ENCODE data around the gene PARP1.
"Not testable (repeated sequence)": the region's sequence is repeated elsewhere in the genome, so short reads cannot be mapped to it uniquely, and the experiment has no call there.

PARP1 gene

DNA sequence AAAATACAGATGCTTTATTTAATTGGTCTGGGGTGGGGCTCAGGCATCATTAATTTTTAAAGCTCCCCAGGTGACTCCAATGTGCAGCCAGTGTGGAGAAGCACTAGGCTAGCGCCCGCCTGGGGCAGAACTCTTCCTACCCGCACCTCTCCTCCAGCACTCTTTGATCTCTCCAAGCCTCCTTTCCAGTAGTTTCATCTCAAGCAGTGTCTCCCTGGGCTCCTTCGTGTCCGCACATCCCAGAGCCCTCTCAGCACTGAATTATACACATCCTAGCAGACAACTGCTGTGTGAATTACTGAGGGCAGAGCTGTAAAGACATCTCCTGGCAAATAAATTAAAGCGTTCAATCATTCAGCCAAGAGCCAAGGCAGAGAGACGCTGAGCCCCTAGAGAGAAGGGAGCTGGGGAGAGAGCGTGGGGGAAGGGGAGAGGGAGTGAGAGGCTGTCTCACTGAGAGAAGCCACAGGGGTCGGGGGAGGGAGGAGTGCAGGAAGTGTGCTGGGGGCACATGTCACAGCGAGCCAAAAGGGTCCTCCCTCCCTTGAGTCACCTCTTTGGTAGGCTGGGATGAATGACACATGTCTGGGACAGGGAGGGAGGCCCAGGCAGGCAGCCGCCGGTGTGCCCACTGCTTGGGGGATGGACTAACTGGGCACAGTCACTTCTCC, 21.0 kb upstream of the PARP1 start:
- DNase-seq = no peak

DNA sequence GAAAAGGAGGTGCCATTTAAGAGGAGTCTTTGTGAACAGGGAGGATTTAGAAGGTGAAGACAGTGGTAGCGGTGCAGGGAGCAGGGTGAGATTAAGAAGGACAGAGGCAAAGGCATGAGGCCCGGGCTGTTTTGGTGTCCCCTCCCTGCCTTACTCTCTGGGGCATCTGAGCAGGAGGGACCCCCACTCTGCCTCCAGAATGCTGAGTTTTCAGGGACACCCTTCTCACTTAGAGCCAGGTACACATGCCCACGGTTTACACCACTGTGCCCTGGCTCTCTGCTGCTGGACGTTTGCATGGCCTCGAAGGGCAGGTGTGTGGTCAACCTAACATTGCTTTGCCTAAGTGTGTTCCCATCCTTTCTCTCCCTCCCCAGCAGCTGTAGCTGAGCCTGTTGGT, 20.5 kb upstream of the PARP1 start:
- no peak for DNase-seq

DNA sequence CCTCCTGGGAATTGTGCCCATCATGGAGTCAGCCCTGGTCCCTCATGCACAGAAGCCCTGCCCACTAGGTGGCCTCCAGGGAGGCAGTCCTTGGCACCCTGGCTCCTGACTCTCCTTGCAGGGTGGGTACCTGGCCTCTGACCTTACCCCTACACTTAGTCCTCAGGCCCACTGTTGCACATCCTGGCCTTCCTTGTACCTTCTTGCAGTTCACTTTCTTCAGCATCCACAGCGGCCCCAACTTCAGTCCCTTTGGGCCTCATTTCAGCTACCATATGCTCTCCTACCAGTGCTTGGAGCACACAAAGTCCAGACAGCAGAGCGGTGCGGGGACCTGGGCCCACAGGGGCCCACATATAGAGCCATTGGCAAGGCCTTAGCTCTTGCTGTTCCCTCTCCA, 19.2 kb upstream of the PARP1 start:
- DNase-seq = no peak

DNA sequence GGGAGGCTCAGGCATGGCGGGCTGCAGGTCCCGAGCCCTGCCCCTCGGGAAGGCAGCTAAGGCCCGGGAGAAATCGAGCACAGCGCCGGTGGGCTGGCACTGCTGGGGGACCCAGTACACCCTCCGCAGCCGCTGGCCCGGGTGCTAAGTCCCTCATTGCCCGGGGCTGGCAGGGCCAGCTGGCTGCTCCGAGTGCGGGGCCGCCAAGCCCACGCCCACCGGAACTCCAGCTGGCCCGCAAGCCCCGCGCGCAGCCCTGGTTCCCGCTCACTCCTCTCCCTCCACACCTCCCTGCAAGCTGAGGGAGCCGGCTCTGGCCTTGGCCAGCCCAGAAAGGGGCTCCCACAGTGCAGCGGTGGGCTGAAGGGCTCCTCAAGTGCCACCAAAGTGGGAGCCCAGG, 18.5 kb upstream of the PARP1 start:
- DNase-seq = not testable (repeated sequence)

DNA sequence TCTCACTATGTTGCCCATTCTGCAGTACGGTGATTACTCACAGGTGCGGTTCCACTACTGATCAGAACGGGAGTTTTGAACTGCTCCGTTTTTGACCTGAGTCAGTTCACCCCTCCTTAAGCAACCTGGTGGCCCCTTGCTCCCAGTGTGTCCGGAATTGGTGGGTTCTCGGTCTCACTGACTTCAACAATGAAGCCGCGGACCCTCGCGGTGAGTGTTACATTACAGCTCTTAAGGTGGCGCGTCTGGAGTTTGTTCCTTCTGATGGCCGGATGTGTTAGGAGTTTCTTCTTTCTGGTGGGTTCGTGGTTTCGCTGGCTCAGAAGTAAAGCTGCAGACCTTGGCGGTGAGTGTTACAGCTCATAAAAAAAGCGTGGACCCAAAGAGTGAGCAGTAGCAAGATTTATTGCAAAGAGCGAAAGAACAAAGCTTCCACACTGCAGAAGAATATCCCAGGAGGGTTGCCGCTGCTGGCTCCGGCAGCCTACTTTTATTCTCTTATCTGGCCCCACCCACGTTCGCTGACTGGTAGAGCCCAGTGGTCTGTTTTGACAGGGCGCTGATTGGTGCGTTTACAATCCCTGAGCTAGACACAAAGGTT, 17.6 kb upstream of the PARP1 start:
- no peak for DNase-seq

DNA sequence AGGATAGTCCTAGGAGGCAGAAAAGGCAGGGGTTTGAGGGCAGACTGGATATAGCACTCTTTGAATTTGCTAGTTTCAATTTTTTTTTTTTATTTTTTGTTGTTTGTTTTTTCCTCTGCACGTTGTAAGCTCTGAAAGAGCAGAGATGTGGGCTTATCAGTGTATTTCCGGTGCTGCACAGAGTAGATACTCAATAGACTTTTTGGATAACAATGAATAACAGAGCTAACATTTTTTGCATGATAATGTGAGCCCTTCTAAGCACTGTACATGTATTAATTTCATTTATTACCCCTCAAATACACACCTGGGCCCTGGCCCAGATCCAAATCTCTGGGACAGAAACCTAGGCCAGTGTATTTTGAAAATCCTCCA, 17.1 kb upstream of the PARP1 start:
- no peak for DNase-seq

DNA sequence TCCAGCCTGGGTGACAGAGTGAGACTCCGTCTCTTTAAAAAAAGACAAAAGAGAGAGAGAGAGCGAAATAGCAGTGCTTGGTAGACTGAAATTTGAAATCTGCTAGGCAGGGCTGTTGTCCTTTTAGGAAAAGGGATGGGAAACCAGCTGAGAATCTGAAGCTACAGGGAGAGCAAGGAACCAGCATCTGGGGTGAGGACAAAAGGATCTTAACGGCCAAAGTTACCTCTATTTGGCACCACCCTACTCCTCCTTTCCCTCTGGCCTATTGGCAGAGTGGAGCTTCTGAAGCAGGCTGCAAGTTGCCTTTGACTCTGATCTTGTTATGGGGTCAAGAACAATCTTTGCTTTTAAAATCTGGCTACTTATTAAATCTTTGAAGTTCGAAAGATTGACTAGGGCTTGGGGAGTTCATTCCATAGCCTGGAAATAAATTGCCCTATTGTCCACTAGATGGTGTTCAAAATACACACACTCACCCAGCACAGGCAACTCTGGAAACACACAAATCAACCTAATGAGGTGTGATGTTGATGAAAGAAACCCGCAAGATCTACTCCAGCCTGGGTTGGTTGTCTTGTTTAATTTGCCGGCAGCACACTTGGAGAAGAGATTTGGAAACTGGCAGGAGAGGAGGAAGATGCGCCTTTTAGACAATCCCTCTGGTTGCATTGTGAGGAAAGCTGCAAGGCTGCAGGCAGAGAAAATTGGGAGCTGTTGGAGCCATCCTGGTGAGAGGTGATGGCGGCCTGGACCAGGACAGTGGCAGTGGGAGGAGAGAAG, 16.5 kb upstream of the PARP1 start:
- no peak for DNase-seq

DNA sequence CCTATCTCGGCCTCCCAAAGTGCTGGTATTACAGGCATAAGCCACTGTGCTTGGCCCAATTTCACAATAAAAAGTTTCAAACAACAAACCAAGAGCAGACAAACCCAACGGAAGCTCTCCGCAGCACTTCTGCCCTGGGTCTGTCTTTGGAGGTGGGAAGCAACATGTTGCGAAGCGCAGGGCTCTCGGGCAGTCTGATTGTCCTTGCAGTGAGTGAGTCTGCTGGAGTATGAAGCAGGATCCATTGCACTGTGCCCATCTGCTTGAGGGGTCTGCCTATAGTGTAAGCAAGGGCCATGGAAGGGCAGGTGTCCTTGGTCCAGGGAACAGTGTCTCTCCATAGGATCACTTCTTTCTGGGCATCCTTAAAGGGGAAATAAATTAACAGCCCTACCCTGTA, 14.6 kb upstream of the PARP1 start:
- DNase-seq = no peak

DNA sequence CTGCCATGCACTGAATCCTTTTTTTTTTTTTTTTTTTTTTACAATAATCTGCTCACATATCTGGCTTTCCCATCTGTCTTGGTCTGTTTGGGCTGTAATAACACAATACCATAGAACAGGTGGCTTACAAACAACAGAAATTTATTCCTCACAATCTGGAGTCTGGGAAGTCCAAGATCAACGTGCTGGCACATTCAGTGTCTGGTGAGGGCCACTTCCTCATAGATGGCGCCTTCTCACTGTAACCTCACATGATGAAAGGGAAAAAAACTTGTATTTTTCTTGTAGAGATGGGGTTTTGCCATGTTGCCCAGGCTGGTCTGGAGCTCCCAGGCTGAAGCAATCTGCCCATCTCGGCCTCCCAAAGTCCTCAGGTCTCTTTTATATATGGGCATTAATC, 13.0 kb upstream of the PARP1 start:
- DNase-seq = no peak

DNA sequence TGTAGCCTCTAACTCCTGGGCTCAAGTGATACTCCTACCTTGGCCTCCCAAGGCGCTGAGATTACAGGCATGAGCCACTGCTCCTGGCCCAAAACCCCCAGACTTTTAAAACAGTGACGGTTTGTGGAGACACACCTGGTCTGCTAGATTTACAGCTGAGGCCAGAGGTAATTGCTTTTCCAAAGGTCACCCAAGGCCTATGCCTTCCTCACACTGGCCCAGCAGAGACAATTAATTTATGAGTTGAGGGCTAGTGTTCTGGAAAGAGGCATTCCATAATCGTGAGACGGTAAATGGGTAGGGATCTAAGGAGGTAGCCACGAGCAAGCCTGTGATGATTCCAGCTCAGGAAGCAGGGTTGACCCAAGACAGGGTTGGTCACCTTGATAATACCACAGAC, 12.4 kb upstream of the PARP1 start:
- DNase-seq = no peak

DNA sequence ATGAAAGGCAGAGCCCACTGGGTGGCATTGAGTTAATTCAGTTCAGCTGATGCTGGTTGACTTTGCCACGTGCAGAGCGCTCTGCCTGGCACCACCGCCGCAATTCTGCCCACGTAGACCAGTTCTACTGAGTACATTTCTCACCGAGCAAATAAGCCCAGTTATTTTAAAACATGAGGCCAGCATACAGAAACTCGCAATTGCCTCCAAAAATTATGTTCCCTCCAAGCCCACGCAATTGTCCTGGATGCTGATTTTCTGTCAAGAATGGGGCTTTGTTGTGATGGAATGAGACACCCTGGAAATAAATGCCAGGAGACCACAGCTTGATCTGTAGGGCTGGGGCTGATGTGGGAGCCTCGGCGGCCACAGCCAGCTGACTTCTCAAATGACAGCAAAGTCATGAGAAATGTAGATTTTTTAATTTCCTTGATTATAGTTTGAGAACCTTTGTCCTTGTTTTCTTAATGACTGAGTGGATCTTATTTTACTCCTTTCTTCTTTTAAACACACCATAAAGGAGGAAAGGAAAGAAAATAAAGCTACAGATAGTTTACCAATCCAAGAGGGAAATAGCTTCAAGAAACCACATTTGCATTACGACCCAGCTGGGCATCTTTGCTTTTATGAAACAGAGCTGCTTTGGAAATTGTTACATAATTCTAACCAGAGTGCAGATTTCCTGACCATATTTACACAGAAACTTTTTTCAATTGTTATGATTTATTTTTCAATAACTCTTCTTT, 11.6 kb upstream of the PARP1 start:
- no peak for DNase-seq

DNA sequence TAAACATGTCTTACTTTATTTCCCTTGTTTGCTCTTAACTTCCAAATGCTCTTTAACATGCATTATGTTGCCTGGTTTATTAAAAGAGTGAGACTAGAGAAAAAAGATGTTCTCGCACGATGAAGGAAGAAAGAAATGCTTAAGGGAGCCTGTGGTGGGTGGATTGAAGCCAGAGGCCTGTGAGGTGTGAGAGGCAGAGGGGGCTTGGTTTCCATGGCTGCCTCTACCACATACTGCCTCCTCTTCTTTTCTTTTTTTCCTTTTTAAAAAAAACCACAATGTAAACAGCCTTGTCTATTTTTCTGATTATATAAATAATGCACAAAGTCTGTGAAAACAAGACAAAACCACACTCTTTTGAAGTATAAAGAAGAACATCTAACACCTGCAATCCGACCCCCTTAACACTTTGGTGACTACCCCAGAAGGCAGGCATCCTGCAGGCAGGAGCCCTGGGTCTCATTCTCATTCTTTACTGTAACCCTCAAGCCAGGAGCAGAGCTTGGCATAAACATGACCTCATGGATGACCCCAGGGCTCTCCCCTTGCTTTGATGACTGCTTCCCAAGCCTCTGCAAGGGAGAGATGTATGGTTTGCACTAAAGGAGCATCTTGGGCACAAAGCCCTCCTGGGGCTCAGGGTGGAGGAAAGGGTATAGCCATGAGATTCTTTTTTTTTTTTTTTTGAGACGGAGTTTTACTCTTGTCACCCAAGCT, 10.1 kb upstream of the PARP1 start:
- DNase-seq = no peak

DNA sequence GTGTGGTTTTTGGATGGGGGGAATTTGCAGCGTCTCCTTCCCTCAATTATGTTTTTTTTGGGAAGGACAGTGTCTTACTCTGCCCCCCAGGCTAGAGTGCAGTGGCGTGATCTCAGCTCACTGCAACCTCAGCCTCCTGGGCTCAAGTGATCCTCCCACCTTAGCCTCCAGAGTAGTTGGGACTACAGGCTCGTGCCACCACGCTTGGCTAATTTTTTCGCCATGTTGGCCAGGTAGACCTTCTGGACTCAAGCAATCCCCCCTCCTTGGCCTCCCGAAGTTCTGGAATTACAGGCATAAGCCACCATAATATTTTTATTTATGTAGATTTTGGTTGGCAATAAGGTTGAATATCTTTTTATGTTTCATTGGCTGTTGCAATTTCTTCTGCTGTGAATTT, 9.5 kb upstream of the PARP1 start:
- DNase-seq = no peak

DNA sequence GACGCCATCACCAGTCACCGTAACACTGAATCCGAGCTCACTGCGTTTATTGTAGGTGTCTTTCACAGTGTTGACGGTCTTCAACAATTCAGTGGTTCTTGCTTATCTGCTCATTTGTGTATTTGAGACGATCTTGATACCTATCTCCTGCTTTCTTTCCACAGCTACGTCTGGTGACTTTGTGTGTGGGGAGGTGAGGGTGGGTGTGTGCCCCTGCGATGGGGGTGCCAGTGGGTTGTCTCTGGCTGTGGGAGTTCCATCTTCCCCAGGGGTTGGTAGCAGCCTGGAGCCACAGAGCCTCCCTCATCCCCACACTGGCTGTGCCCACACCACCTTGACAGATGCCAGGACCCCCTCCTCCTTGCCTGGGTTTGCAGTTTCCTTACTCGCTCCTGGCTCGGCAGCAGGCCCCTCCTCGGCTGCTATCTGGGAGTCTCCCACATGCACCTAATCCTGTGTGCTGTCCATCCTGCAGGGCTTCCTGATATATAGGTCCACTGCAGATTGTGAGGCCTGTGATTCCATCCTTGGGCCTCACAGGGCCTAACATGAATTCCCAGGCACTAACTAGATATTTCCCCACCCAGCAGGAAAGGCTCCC, 6.3 kb upstream of the PARP1 start:
- no peak for DNase-seq

DNA sequence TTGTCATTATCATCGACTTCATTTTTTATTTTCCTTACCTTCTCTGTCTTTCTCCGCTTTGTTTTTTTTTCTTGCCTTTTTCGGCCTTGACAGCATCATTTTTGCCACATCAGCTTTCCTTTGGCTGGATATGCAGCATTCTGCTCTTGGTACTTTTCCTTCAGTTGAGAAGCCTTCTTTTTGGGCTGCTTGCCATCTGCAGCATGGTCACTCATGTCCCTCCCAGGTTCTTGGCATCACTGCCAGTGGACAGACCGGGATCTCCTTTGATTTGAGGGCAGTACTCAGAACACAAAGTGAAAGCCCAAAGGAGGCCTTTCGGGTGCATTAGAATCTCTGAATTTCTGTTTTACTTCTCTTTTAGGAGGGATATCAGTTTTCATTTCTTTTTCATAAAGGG, 3.7 kb upstream of the PARP1 start:
- DNase-seq = no peak

DNA sequence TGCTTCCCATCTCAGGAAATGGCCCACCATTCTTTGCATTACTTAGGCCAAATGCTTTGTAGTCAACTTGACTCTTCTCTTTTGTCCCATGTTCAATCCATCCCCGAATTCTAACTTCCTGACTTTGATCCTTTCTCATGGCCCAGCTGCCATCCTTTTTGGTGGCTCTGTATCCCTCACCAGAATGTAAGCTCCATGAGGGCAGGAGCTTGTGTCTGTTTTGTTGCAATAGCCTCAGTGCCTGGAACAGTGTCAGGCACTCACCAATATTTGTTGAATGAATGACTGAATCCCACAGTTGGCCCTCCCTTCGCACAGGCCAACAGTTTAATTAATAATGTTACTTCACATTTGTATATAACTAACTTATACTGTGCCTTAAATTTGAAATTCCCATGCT, 3.1 kb upstream of the PARP1 start:
- DNase-seq = no peak

DNA sequence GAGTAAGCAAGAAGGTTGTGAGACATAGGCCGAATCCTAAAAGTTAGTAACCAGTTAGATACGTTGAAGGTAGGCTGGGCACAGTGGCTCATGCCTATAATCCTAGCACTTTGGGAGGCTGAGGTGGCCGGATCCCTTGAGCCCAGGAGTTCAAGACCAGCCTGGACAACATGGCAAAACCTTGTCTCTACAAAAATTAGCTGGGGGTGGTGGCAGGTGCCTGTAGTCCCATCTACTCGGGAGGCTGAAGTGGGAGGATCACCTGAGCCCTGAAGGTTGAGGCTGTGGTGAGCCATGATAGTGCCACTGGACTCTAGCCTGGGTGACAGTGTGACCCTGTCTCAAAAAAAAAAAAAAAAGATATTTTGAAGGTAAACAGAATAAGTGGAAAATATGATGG, 1.5 kb upstream of the PARP1 start:
- no peak for DNase-seq

DNA sequence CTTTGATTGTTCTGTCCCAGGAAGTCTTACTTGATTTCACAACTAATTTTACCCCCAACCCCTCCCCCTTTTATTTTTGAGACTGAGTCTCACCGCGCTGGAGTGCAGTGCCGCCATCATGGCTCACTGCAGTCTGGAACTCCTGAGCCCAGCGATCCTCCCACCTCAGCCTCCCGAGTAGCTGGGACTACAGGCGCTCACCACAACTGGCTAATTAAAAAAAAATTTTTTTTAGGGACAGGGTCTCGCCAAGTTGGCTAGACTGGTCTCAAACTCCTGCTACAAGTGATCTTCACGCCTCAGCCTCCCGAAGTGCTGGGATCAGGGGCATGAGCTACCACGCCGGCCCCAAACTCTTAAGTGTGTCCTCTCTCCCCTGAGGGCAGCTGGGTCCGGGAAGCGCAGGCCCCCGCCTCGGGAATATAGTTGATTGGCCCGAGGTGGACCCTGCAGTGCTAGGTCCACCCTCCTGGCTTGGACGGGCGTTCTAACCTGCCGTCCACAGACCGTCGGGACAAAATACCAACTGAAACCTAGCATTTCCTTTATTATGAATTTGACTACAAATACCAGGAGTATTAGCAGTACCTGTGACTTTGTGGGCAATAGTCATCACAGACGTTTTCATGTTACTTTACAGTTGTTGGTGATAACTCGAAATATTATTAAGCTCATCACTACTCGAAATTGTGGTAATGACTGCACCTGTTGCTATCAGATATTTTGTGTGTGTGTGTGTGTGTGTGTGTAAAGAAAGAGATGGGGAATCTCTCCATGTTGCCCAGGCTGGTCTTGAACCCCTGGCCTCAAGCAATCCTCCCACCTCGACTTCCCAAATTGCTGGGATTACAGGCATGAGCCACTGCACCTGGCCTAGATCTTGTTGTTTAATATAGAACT, 642 bp upstream of the PARP1 start:
- DNase-seq = no peak

DNA sequence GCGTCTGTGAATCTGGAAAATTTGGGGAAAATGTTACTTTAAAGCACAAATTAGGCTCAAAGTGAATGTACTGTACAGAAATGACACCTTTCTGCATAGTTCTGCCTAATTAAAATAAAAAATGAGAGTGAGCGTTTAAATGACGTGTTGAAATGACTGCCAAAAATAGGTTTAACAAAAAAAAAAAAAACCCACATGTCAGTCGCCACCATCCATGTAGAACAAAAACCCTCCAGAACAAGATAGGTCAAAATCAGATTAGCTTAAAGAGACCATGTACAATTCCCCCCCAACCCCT, 745 bp downstream of the PARP1 start:
- DNase-seq = no peak

DNA sequence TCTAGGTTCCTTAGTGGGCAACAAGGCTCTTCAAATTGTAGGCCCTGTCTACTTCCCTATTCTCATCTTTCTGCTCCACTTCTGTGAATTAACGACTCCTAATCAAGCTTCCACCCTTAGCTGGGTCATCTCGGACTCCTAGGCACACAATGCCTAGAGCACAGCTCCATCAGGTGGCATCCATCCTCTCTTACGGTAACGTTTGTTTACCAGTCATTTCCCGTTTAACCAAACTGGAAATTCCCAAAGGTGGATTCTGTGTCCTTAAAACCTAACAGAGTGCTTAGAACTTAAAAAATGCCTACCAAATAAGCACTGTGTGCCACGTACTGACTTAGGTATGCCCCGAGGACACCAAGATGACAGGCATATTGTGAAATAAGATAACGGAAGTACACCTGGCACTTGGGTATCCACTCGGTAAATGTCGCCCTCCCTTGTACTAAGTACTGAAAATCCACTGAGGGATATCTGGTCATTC, 1.5 kb downstream of the PARP1 start:
- no peak for DNase-seq

DNA sequence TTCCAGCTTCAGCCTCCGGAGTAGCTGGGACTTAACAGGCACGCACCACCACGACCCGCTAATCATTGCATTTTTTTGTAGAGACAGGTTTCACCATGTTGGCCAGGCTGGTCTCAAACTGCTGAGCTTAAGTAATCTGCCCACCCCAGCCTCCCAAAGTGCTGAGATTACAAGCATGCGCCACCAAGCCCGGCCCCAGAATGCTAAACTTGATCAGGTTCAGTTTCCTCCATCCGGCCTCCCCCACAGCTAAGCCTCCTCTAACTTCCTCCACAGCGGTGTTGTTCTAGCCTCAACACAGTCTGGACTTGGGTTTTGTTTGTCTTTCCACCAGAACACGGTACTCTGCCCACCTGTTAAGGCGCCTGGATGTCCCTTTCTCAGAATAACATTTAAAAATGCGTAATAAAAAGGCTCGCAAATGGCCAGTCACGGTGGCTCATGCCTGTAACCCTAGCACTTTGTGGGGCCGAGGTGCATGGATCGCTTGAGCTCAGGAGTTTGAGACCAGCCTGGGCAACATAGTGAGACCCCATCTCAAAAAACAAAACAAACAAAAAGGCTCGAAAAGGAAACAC, 2.4 kb downstream of the PARP1 start:
- no peak for DNase-seq

DNA sequence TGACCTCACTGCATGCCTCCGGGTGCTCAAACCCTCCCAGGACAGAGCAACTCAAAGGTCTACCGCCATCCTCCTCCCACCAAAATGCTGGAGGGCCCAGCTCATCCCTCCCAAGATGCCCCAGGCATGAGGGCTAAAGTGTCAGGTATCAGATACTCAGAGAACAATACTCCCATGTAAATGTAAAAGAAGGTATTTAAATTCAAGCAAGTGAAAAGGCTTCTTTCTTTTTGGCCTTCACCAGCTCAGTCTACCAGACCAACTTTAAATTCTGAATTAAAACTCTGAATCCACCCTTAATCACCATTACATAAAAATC, 3.0 kb downstream of the PARP1 start:
- DNase-seq = no peak
